HG02610 (cell line): ENCODE results near the gene CRACR2A.

Source experiments
- ATAC-seq: cut with Tn5 transposase; IDR thresholded peaks from one replicate; pipeline ENCODE4 v1.9.1; 2021; ENCODE audit warnings: mild to moderate bottlenecking, moderate library complexity; ENCODE audit not compliant: unreplicated experiment

The CRACR2A gene

DNA sequence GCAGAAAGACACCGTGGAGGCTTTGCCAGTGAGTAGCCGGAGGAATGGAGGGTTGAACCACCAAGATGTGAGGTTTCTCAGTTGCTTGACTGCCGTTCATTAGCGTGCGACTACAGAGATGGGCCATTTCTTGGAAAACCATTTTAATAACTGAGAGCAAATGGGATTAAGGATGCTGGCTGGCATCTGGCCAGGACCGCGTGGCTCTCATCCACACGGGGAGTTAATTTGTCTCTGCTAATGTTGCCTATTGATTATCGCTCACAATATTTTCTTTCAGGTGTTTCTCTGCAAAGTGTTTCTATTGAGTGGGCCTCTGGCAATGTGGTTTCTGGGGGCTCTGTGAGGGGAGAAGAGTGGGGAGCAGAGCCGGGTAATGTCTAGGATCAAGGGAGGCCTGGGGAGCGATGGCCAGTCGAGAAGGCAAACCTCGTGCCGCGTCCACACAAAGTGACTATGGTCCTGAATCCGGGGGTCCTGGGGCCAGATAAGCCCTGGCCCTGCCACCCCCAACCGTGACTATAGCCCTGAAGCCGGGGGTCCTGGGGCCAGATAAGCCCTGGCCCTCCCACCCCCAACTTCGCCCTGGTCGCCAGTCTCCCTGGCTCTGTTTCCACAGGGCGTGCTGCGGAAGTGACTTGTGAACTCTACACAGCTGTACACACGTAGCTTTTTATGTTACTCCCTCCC lies 151.3 kb downstream of the CRACR2A start:
- no peak for ATAC-seq

GRCh38 chr12:3600951-3601350 lies 152.0 kb downstream of the CRACR2A start:
- no peak for ATAC-seq

DNA sequence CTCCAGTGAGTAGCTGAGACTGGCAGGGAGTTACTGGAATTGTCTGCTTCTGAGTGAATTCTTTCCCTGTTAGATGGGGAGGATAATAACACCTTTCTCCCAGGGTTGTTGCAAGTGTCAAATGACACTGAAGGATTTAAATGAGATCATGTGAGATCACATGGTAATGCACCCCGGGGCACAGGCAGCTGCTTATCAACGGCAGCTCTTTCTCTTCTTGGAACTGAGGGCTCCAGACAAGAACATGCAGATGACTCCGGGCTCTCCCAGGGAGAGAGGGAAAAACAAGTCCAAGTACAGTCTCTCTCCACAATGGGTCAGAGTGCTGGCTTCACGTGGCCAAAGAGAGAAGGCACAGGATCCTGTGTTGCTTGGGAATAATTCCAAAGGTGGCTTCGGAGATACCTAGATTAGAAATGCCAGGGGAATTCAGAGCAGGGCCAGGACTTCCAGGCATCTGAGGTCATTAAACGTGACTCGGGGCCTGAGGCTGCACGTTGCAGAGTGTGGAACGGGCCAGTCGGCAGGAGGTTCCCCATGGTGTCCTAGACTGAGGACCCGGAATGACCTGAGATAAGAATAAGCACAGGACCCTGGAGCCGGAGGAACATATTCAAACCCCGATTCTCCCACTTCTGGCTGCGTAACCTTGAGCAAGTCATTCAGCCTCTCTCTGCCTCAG lies 152.7 kb downstream of the CRACR2A start:
- no peak for ATAC-seq

GRCh38 chr12:3598896-3599860 lies 153.7 kb downstream of the CRACR2A start:
- ATAC-seq: no peak

DNA sequence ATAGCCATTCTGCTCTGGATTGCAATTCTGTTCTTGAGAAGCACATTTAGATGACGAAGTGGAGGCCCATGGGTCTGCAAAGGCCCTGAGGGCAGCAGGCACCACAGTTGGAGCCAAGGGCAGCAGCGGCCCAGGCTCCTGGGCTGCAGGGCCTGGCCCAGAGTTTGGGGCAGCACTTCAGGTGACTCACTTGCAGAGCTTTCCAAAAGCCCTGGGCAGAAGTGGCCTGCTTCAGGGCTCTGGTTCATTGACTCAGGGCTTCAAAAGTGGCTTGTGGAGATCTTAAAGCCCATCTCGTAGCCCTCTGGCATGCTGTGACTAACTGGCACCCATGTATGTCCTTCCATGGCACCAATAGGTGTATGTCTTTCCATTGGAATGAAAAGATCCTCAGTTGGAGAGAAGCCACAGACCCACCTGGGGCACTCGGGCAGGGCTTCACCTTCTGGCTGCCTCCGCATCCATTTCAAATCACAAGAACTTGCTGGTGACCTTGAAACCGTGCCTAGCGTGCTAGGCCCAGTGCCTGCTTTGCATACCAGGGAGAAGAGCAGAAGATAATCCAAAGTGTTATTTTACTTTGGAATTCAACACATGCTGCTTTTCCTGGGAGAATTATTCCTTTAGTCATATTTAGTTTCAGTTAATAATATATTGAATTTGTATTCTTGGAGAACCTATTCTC lies 155.2 kb downstream of the CRACR2A start:
- ATAC-seq: no peak

- ATAC-seq: no peak
Observed at GRCh38 chr12:3596703-3597415, 156.1 kb downstream of the CRACR2A start.

DNA sequence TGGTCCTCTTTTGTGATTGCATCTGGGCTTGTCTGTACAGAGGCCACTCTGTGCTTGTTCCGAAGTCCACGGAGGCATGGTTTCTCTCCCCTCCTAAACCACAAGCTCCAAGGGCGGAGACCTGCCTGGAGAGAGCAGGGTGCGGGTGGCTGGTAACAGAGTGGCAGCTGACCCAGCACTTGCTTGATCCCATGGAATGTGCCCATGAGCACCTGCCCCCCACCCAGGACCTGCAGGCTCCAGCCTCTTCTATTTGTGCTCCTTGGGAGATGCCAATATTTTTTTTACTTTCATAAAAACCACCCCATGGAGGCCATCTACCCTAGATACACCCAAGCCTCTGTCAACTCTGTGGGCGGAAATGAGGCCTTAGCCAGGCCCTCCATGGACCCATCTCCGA lies 157.2 kb downstream of the CRACR2A start:
- ATAC-seq: no peak

DNA sequence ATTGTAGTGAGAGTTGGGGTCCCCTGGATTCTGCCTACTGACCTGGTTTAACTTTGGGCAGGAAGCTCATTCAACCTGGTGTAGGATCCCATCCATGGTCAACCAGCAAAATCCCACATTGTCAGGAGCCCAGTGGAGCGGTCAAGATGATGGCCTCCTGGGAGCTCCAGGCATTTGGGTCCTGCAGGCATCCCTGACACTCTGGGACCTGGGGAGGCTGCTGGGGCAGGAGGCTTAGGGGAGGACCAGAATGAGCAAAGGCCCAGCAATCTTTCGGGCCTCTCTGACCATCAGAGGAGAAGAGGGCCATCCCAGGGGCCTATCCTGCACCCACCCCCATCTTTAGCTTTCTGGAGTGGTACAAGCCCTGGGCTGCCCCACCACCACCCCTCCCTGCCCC lies 157.9 kb downstream of the CRACR2A start:
- no peak for ATAC-seq

DNA sequence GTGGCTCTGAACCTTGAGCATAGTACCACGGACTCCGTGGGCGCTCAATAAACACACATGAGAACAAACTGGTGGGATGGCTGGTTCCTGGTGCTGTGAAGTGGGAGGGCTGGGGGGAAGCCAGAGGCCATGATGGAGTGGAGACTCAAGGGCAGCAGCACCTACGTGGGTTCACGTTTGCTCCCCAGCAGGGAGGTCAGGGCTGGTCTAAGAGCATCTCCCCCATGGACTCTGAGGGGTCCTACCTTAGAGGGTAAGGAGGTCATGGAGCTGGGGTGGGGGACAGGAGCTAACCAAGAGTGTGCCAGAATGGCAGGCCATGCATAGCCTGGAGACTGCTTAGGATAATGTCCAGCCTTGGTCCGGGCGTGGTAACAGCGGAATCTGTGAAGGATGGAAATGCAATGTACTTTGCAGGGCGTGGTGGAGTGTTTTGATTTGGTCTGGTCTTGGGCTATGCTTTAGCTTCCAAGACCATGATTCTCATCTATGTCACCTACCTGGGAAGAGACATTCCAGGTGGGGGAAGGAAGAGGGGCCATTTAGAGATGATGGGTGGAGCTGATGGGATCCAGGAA lies 158.9 kb downstream of the CRACR2A start:
- no peak for ATAC-seq

GRCh38 chr12:3592856-3593625 lies 159.9 kb downstream of the CRACR2A start:
- no peak for ATAC-seq

- ATAC-seq: no peak
Observed at GRCh38 chr12:3589745-3590144, 163.2 kb downstream of the CRACR2A start.

GRCh38 chr12:3587402-3588013 lies 165.4 kb downstream of the CRACR2A start:
- ATAC-seq: no peak

DNA sequence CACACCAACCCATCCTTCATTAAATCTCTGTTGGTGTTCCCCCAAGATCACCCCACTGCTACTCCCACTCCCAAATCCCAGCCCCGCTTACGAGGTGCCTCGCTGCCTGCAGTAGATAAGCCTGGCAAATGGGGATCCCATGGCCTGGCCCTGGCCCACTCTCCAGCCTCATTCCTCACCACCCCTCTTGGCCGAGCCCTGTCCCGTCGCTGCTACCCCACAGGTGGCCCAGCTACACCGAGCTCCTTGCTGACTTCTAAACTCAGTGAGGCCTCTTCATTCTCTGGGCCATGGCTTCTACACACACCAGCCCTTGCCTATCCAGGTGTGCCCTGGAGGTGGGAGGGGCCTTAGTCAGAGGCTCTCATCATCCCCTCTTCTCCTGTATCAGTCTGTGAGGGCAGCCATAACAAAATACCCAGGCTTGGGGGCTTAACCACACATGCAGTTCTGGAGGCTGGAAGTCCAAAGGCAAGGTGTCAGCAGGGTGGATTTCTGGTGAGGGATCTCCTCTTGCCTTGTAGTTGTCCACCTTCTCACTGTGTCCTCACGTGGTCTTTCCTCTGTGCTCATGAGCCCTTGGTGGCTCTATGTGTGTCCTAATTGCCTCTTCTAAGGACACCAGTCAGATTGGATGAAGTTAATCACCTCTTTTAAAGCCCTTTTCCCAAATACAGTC lies 169.1 kb downstream of the CRACR2A start:
- no peak for ATAC-seq

GRCh38 chr12:3580094-3580749 lies 172.7 kb downstream of the CRACR2A start:
- no peak for ATAC-seq

DNA sequence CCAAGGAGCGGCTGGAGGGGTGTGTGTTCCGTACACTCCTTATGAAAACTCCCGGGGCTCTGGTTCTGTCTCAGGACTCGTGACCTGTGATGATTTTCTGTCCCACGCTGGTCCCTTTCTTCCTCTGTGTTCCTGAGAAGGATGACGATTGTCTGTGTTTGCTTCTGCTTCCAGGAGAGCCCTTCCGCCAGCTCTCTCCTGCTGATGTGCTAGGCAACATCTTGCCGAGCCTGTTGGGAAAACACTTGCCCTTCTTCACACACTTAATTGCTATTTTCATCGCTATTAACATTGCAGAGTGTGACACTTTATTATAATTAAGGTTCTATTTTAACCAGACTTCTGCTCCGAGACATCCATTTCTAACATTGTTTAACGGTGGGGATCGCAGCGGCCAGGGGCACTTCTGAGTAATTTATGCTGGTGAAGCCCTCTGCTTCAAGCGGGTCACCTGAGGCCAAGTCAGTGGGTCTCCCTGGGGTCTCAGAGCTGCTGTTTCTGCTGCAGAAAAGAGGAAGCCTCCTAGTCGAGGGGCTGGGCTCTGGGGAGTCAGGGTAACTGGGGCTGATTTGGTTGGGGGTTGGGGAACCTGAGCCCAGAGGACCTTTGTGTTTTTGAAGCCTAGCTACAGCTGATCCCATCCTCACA lies 173.3 kb downstream of the CRACR2A start:
- no peak for ATAC-seq

GRCh38 chr12:3578557-3578956 lies 174.4 kb downstream of the CRACR2A start:
- ATAC-seq: no peak

GRCh38 chr12:3576891-3577290 lies 176.0 kb downstream of the CRACR2A start:
- ATAC-seq: no peak
